Right cardiac atrium (tissue), 5 donors: Measurements from ENCODE around the gene BPTF. TPM values are rescaled to one million over a fixed set of nuclear protein-coding genes. Genes with fewer than 3 reads are reported as not detected.
"Not testable (repeated sequence)": the region's sequence is repeated elsewhere in the genome, so short reads cannot be mapped to it uniquely, and the experiment has no call there.

Experiments used
- ATAC-seq, 2 donors: fragments of 200-7000 bp; cut with Tn5 transposase; one replicate each; pipeline versions ENCODE4 v1.8.0 to v1.9.1; 2020; ENCODE audit warnings: moderate library complexity in 2 of 2, mild to moderate bottlenecking in 1 of 2
- DNase-seq, 3 donors: peaks; one replicate each; pipeline ENCODE4 v3.0.0-alpha.2; 2020
- H3K27ac ChIP-seq: one replicate; pipeline ENCODE4 v1.5.1; 2013; ENCODE audit warnings: mild to moderate bottlenecking, low read length, control low read depth, moderate library complexity
- H3K27me3 ChIP-seq: one replicate; pipeline ENCODE4 v1.6.1; 2013; ENCODE audit not compliant: control insufficient read depth, insufficient read depth
- H3K4me1 ChIP-seq: one replicate; pipeline ENCODE4 v1.6.1; 2013; ENCODE audit warnings: low read length; ENCODE audit not compliant: control insufficient read depth, insufficient read depth
- H3K4me3 ChIP-seq: one replicate; pipeline ENCODE4 v1.5.1; 2013; ENCODE audit warnings: low read length, control low read depth
- H3K9me3 ChIP-seq: one replicate; pipeline ENCODE4 v1.6.1; 2013; ENCODE audit warnings: low read length; ENCODE audit not compliant: control insufficient read depth
- WGBS: extraction: QIAGEN DNeasy Blood & Tissue Kit; methylation state at CpG from one replicate; pipeline ENCODE4 v1.1.7; 2013; 5-methylcytosine and 5-hydroxymethylcytosine counted together
- intact Hi-C, 4 donors: fragments of 100-400 bp; cut with DNase I; formaldehyde crosslinking; loops; one replicate each; pipeline versions ENCODE4 v1.11.0 to v1.14.0; 2022 to 2023
- polyA plus RNA-seq: library from polyadenylated mRNA; stranded (reverse); fragments of 200-250 nt; gene quantifications from one replicate; pipeline ENCODE4 v1.2.3, GENCODE V29; 2013
- total RNA-seq, 4 donors: library from RNA; stranded (reverse); fragmentation: NEBNext Ultra II Directional; extraction: Animal tissue kit (Norgen Biotek cat#: 25700); gene quantifications; one replicate each; pipeline ENCODE4 v1.2.1, GENCODE V29; 2021
- donor health status: healthy with polysubstance abuse.
- donor health status: DM: no; HTN: yes; CAD: no.
- donor health status: DM: no; HTN: no; CAD: no.
- donor health status: DM: no; HTN: yes; CAD: no; lungs with severe emphysema.
- donor health status: DM: yes; HTN: yes; CAD: no.

The BPTF gene
- total and polyA plus RNA-seq, 5 donors = 19.5 to 106 (median 94.7) TPM

DNA sequence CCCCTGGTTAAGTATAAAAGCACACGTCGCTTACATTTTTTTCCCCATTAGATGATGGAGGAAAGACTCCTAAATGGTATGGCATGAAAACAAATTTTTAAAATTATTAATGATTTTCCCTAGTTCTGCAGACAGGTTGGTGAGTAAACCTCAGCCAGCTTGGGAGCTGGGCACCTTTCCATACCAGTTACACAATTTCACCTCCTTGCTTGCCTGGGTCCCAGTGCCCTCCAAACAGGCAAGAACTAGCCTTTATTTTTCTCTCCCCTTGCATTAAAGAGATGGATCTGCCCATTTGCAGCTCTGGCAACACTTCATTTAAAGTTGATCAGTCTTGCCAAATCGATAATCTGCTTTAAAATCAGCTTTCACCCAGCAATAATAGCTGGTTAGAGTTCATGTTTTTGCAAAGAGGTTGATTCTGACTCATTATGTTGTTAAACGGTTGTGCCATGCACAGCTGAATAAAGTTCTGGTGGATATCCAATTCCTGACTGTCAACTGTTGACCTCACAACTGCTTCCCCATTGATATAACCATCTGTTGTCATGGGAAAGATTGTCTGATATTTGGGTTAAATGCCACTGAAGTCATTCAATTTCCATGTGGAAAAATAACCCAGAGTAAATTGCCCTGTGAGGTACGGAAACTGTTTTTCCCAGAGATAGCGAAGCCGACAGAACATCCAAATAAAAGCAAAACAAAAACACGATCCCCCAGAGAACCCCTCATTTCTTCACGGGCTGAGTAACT lies 169.7 kb downstream of the BPTF start:
- H3K27ac ChIP-seq = peak overlapping the region; percentile 42
- H3K4me1 ChIP-seq = peaks cover 5% of the 10 kb centered on the region
- DNase-seq (no peak), ATAC-seq (peak; percentile 9 to 71)
- H3K9me3 ChIP-seq = no peaks in the 10 kb centered on the region
- H3K27me3 ChIP-seq = no peaks in the 10 kb centered on the region
- 18% methylated on average over 9 of the region's 9 CpGs for WGBS
- peak overlapping the region; percentile 77 for H3K4me3 ChIP-seq
- intact Hi-C loops = no loop called here

DNA sequence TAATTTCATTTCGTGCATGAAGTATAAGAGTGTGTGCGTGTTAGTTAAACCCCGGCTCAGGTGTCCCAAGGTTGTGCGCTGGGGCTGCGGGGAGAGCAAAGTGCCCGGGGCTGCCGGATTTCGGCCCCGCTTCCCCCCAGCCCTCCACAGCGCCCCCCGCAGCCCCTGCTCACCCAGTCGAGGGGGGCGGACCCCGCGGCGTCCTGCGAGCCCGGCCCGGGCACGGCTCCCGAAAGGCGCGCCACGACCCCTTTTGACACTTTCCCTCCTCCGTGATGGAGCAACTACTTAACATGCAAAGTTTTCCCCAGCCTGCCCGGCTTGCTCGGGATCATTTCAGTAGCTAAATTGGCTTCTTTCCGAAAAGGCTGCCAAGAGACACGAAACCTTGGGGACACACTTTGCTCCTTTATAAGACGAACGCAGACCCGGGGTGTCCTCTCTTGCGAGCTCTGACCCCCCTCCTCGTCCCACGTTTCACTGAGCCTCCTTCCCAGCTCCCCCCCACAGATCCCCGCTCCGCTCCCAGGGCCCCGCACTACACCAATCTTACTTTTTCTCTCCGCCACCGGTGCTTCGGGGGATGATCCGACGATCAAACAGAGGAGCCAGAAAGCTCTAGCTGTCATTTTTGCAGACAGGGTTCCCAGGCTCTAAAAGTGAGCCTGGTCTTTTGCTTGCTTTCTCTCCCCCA lies 170.4 kb downstream of the BPTF start:
- ATAC-seq = peak; percentile 9 to 43

DNA sequence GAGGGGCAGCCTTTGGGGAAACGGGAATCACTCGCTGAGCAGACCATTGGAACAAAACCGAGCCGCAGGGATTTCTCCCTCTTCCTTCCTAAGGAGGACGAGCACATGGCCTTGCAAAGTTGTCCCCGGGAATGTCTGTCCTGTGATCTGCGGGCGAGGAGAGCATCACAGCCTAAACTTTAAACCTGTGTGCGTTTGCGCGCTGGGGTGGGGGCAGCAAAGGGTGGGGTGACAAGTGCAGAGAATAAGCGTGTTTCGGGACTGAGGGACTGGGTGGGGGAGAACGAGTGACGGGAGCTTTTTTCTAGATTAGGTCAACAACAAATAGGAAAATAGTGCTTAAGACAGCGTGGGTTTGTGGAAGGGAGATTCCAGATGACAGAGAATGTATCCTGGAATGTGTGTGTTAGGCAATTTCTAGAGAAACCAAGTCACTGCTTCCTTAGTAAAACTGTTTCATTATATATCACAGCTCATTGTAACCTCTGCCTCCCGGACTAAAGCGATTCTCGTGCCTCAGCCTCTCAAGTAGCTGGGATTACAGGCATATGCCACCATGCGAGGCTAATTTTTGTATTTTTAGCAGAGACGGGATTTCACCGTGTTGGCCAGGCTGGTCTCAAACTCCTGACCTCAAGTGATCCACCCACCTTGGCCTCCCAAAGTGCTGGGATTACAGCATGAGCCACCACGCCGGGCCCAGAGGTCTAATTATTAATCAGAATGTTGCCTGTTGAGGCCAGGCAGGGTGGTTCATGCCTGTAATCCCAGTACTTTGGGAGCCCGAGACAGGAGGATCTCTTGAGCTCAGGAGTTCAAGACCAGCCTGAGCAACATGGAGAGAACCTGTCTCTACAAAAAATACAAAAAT lies 171.2 kb downstream of the BPTF start, which contains the start of gene C17orf58:
Gene C17orf58, minus strand, starts transcription at position 169 of the 871 bp plus-strand sequence. CDS start 271 bp downstream, outside the sequence.
- H3K4me3 ChIP-seq = peak within 1 kb of the TSS; percentile 77
- H3K9me3 ChIP-seq, H3K4me1 ChIP-seq, H3K27me3 ChIP-seq, intact Hi-C loops: not testable (repeated sequence)
- peak in 1 of 2 donors; percentile 12 for ATAC-seq
- H3K27ac ChIP-seq = peak within 1 kb of the TSS; percentile 32
- peak in 2 of 3 donors; percentile 36 to 72 for DNase-seq
- 25% methylated on average over 25 of the region's 25 CpGs for WGBS

More for the DNA sequence above, 170.4 kb downstream of the BPTF start:
- H3K4me1 ChIP-seq = peaks cover 5% of the 10 kb centered on the region
- peak overlapping the region; percentile 77 for H3K4me3 ChIP-seq
- WGBS = under 1% methylated on average over 43 of the region's 43 CpGs
- H3K27me3 ChIP-seq = no peaks in the 10 kb centered on the region
- peak overlapping the region; percentile 9 for H3K27ac ChIP-seq
- H3K9me3 ChIP-seq = no peaks in the 10 kb centered on the region
- DNase-seq = peak; percentile 43 to 82 (median 78)
- intact Hi-C loops = no loop called here

DNA sequence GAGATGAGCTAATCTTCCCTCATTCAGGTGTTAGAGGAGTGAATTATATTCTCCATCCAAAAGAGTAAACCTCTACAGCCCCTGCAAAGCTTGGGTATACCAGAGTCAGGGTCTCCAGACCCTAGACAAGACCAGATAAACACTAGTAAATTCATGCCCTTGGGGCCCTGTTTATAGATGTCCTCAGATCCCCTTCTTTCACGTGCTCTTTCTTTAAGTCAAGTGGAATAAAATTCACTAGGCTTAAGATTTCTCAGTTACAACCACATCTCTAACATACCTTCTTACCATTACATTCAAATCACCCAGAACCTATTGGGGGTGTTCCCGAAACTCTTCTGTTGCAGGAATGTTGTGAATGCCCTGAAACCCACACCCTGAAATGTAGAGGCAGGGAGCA lies 173.2 kb downstream of the BPTF start:
- WGBS = 85% methylated on average over 2 of the region's 2 CpGs

DNA sequence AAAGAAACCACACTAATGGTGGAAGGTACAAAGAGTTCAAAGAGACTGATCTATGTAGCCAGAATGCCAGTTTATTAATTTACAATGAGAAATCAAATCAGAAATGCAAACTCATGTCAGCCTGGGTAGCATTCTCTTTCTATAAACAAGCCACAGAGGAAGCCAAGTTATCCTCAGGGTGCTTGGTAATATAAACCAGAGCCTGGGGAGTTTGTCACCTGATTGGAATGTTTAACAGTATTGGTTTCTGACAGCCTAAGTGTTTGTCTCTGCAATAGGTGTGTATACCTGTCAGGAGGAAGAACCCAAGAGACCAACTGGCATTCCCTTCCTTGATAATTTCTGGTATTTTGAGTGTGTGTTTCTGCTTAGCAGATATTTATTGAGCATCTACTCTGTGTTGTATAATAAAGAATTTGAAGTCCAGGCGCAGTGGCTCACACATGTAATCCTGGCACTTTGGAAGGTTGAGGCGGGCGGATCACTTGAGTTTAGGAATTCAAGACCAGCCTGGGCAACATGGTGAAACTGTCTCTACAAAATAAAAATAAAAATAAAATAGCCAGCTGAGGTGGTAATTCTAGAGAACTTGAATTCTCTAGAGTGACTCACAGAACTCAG lies 174.1 kb downstream of the BPTF start:
- Histone ChIP-seq H3K27ac (no peak overlapping the region), H3K4me3 (no peak overlapping the region), H3K9me3 (no peaks in the 10 kb centered on the region), H3K27me3 (no peaks in the 10 kb centered on the region), H3K4me1 (peaks cover 2% of the 10 kb centered on the region)
- no peak for ATAC-seq
- no peak for DNase-seq
- intact Hi-C loops = no loop called here
- WGBS = 90% methylated on average over 3 of the region's 3 CpGs

More for the DNA sequence above, 173.2 kb downstream of the BPTF start:
- Histone ChIP-seq H3K27ac (no peak overlapping the region), H3K27me3 (no peaks in the 10 kb centered on the region), H3K9me3 (no peaks in the 10 kb centered on the region), H3K4me3 (no peak overlapping the region), H3K4me1 (peaks cover 2% of the 10 kb centered on the region)
- intact Hi-C loops = no loop called here
- ATAC-seq (no peak), DNase-seq (no peak)

DNA sequence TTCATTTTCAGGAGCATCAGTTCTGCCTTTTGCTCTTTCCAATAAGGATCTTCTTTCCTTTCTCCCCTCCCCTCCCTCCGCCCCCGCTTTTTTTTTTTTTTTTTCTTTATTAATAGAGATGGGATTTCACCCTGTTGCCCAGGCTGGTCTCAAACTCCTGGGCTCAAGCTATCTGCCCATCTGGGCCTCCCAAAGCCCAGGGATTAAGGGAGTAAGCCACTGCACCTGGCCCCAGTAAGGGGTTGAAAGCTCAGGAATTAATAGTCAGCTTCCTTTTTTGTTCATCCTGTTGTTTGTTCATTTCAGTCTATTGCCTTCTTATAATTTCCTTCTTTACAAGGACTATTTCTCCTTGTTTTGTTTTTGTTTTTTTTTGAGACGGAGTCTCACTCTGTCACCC lies 178.9 kb downstream of the BPTF start:
- WGBS = 88% methylated on average over 3 of the region's 3 CpGs
- H3K4me3 ChIP-seq = no peak overlapping the region
- no peak overlapping the region for H3K27ac ChIP-seq
- DNase-seq (no peak), ATAC-seq (no peak)
- peaks cover 3% of the 10 kb centered on the region for H3K4me1 ChIP-seq
- intact Hi-C loops = no loop called here
- no peaks in the 10 kb centered on the region for H3K9me3 ChIP-seq
- no peaks in the 10 kb centered on the region for H3K27me3 ChIP-seq

DNA sequence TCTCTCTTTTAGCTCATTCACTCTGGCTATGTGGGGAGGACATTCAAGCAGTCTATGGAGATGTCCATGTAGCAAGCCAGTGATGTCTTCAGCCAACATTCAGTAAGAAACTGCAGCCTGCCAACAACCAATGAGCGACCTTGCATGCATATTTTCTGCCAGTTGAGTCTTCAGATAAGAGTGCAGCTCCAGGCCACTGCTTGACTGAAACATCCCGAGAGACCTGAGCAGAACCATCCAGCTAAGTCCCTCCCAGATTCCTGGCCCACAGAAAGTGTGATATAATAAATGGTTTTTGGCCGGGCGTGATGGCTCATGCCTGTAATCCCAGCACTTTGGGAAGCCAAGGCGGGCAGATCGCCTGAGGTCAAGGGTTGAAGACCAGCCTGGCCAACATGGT lies 181.5 kb downstream of the BPTF start:
- H3K27me3 ChIP-seq = no peaks in the 10 kb centered on the region
- peak; percentile 59 to 90 (median 86) for DNase-seq
- no peak overlapping the region for H3K27ac ChIP-seq
- intact Hi-C loops = no loop called here
- no peak overlapping the region for H3K4me3 ChIP-seq
- no peaks in the 10 kb centered on the region for H3K9me3 ChIP-seq
- peaks cover 3% of the 10 kb centered on the region for H3K4me1 ChIP-seq
- ATAC-seq = peak; percentile 88 to 97
- 45% methylated on average over 6 of the region's 6 CpGs for WGBS

DNA sequence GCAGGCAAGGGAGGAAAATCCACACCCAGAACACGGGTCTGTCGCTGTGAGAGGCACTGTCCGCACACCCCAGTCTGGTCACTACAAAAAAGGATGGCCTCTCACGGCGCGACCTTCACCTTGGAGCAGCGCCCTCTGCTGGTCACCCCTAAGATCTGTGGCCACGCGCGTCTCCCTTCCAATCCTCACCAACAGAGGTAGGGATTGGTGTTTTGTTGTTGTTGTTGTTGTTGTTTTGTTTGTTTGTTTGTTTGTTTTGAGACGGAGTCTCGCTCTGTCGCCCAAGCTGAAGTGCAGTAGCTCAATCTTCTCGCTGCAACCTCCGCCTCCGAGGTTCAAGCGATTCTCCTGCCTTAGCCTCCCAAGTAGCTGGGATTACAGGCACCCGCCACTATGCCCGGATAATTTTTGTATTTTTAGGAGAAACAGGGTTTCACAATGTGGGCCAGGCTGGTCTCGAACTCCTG lies 185.9 kb downstream of the BPTF start:
- Histone ChIP-seq H3K27ac (no peak overlapping the region), H3K4me3 (no peak overlapping the region), H3K27me3 (no peaks in the 10 kb centered on the region), H3K4me1 (peaks cover 3% of the 10 kb centered on the region), H3K9me3 (no peaks in the 10 kb centered on the region)
- DNase-seq (peak; percentile 53 to 77 (median 73)), ATAC-seq (peak in 1 of 2 donors; percentile 72)
- 49% methylated on average over 20 of the region's 20 CpGs for WGBS
- intact Hi-C loops = no loop called here

DNA sequence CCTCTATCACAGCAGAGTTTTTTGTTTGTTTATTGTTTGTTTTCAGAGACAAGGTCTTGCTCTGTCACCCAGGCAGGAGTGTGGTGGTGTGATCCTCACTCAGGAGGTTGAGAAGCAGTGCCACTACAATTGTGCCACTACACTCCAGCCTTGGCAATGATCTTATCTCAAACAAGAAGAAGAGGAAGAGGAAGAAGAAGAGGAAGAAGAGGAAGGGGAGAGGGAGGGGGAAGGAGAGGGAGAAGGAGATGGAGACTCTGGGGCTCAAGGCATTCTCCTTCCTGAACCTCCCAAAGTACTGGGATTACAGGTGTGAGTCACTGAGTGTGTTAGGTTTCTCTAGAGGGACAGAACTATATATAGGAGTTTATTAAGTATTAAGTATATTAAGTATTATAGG lies 188.1 kb downstream of the BPTF start:
- DNase-seq = no peak
- Histone ChIP-seq H3K27me3 (no peaks in the 10 kb centered on the region), H3K9me3 (no peaks in the 10 kb centered on the region), H3K27ac (no peak overlapping the region), H3K4me3 (no peak overlapping the region), H3K4me1 (no peaks in the 10 kb centered on the region)
- intact Hi-C loops = no loop called here
- ATAC-seq = no peak

DNA sequence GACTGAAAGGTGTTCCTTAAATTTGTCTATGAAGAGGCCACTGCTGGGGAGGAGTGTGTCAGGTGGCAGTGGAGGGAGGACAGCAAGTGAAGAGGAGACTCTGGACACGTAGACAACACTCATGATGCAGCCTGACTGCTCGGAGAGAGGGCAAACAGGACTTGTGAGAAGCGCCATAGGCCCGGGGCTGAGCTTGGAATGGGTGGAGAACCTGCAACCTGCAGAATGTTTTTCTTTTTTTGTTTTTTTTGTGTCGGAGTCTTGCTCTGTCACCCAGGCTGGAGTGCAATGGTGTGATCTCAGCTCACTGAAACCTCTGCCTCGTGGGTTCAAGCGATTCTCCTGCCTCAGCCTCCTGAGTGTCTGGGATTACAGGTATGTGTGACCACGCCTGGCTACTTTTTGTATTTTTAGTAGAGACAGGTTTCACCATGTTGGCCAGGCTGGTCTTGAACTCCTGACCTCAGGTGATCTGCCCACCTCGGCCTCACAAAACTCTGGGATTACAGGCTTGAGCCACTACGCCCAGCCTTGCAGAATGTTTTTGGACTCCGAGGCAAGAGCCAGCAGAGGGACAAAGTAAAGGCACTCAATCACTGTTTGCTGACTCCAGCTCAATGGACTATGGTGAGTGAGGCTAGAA lies 189.9 kb downstream of the BPTF start:
- intact Hi-C loops = no loop called here
- DNase-seq (no peak), ATAC-seq (no peak)
- H3K9me3 ChIP-seq = no peaks in the 10 kb centered on the region
- H3K4me3 ChIP-seq = no peak overlapping the region
- H3K27me3 ChIP-seq = no peaks in the 10 kb centered on the region
- no peaks in the 10 kb centered on the region for H3K4me1 ChIP-seq
- H3K27ac ChIP-seq = no peak overlapping the region
- whole genome bisulfite sequencing = 92% methylated on average over 11 of the region's 11 CpGs
